MM.1S (cell line): ENCODE data around the gene CERT1.
A peak's percentile ranks its signal among the peaks of the same experiment; 100 is the strongest.

Experiments used
- DNase-seq: peaks from one replicate; pipeline ENCODE4 v3.0.0-alpha.2; 2015
- H2AFZ ChIP-seq: fragments of 300-600 bp; sonication (generic); 2 replicates; pipeline ENCODE4 v1.6.0; 2016; ENCODE audit warnings: antibody characterized with exemption, low read length
- H3F3A ChIP-seq: fragments of 300-600 bp; sonication (generic); 2 replicates; pipeline ENCODE4 v1.6.1; 2016; ENCODE audit warnings: mild to moderate bottlenecking, antibody characterized with exemption, low read length, moderate library complexity, mixed read lengths; ENCODE audit not compliant: insufficient read depth
- H3K27ac ChIP-seq: fragments of 300-600 bp; sonication (generic); 2 replicates; pipeline ENCODE4 v1.5.1; 2016; ENCODE audit warnings: mild to moderate bottlenecking, low read length
- H3K27me3 ChIP-seq: fragments of 300-600 bp; sonication (generic); replicated peaks from 2 replicates; pipeline ENCODE4 v1.6.0; 2016; ENCODE audit warnings: low read length; ENCODE audit not compliant: insufficient read depth
- H3K36me3 ChIP-seq: fragments of 300-600 bp; sonication (generic); replicated peaks from 2 replicates; pipeline ENCODE4 v1.6.1; 2016; ENCODE audit warnings: mild to moderate bottlenecking, low read length, mixed read lengths; ENCODE audit not compliant: insufficient read depth
- H3K4me1 ChIP-seq: fragments of 300-600 bp; sonication (generic); 2 replicates; pipeline ENCODE4 v1.6.1; 2016; ENCODE audit warnings: low read length, mixed read lengths
- H3K4me2 ChIP-seq: fragments of 300-600 bp; sonication (generic); 2 replicates; pipeline ENCODE4 v1.6.0; 2016; ENCODE audit warnings: low read depth, low read length
- H3K4me3 ChIP-seq: fragments of 300-600 bp; sonication (generic); 2 replicates; pipeline ENCODE4 v1.5.1; 2016; ENCODE audit warnings: low read length, mixed read lengths
- H3K79me2 ChIP-seq: fragments of 300-600 bp; sonication (generic); 2 replicates; pipeline ENCODE4 v1.6.1; 2016; ENCODE audit warnings: mixed run types, low read length, mixed read lengths
- H3K9ac ChIP-seq: fragments of 300-600 bp; sonication (generic); 2 replicates; pipeline ENCODE4 v1.6.1; 2016; ENCODE audit warnings: low read length, mixed read lengths
- H3K9me2 ChIP-seq: fragments of 300-600 bp; sonication (generic); replicated peaks from 2 replicates; pipeline ENCODE4 v1.6.1; 2016; ENCODE audit warnings: mild to moderate bottlenecking, low read length, mixed read lengths; ENCODE audit not compliant: insufficient read depth
- H3K9me3 ChIP-seq: fragments of 300-600 bp; sonication (generic); replicated peaks from 2 replicates; pipeline ENCODE4 v1.6.1; 2016; ENCODE audit warnings: mild to moderate bottlenecking, low read length, mixed read lengths; ENCODE audit not compliant: insufficient read depth
- H4K20me1 ChIP-seq: fragments of 300-600 bp; sonication (generic); 2 replicates; pipeline ENCODE4 v1.6.1; 2016; ENCODE audit warnings: mild to moderate bottlenecking, low read length, moderate library complexity, mixed read lengths; ENCODE audit not compliant: insufficient read depth
- CTCF ChIP-seq: fragments of 300-600 bp; sonication (generic); IDR thresholded peaks from 2 replicates; pipeline ENCODE4 v1.5.1; 2016; ENCODE audit warnings: antibody characterized with exemption, low read length, mixed read lengths
- EZH2 ChIP-seq: fragments of 300-600 bp; sonication (generic); optimal IDR thresholded peaks from 2 replicates; pipeline ENCODE3; 2017; ENCODE audit warnings: low read depth, mild to moderate bottlenecking, antibody characterized with exemption, low read length, mixed read lengths
- EZH2phosphoT487 ChIP-seq: fragments of 300-600 bp; sonication (generic); IDR thresholded peaks from 2 replicates; pipeline ENCODE4 v1.6.1; 2018; ENCODE audit warnings: antibody characterized with exemption, low read length

The CERT1 gene

GRCh38 chr5:75356719-75357118 lies 154.7 kb downstream of the CERT1 start:
- Histone ChIP-seq H4K20me1 (no peaks in the 10 kb centered on the region), H3K9me2 (no peaks in the 10 kb centered on the region), H3K36me3 (peaks cover 25% of the 10 kb centered on the region), H3K4me2 (no peak overlapping the region), H3K79me2 (no peaks in the 10 kb centered on the region), H3F3A (no peaks in the 10 kb centered on the region), H3K9ac (no peak overlapping the region), H3K4me1 (no peaks in the 10 kb centered on the region), H3K27ac (no peak overlapping the region), H3K9me3 (no peaks in the 10 kb centered on the region), H2AFZ (no peak overlapping the region), H3K4me3 (no peak overlapping the region), H3K27me3 (no peaks in the 10 kb centered on the region)
- no peak for DNase-seq
- TF ChIP-seq CTCF = no peak
- TF ChIP-seq EZH2phosphoT487 = no peak
- no peak for TF ChIP-seq EZH2

GRCh38 chr5:75355236-75355635 lies 156.2 kb downstream of the CERT1 start:
- H3K4me3 ChIP-seq = no peak overlapping the region
- no peaks in the 10 kb centered on the region for H3F3A ChIP-seq
- H3K4me1 ChIP-seq = peaks cover 13% of the 10 kb centered on the region
- H4K20me1 ChIP-seq = no peaks in the 10 kb centered on the region; the same call in 1 of the 2 replicates
- DNase-seq = no peak
- no peak overlapping the region for H3K27ac ChIP-seq
- no peaks in the 10 kb centered on the region for H3K9me3 ChIP-seq
- H3K4me2 ChIP-seq = no peak overlapping the region
- peaks cover 25% of the 10 kb centered on the region for H3K36me3 ChIP-seq
- H3K9ac ChIP-seq = no peak overlapping the region
- H3K9me2 ChIP-seq = no peaks in the 10 kb centered on the region
- no peaks in the 10 kb centered on the region for H3K27me3 ChIP-seq
- H2AFZ ChIP-seq = no peak overlapping the region
- H3K79me2 ChIP-seq = peaks cover 4% of the 10 kb centered on the region; the same call in 1 of the 2 replicates
- no peak for TF ChIP-seq EZH2
- no peak for TF ChIP-seq EZH2phosphoT487
- no peak for TF ChIP-seq CTCF

DNA sequence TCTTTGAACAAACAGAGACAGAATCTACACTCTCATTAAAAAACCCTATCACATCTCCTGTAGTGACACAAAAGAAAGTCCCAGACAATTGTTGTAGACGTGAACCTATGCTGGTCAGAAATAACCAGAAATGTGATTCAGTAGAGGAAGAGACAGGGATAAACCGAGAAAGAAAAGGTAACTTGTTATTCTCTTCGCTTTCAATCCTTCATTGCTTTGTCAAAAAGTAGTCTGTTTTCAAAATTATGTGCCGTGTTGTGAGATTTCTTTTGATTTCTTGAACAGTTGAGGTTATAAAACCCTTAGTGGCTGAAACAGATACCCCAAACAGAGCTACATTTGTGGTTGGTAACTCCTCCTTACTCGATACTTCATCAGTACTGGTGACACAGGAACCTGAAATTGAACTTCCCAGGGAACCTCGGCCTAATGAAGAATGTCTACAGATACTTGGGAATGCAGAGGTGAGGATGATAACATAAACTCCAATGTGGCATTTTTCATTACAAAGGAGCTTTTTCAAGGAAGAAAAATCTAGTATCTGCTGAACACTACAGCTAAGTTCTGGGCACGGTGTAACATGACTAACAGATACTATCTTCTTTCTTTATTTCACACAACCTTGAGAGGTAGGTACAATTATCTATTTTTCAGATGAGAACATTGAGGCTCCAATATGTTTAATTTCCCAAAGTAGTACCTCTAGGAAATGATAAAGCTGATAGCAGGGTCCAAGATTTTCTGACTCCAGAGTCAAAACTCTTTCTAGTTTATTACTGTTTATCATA lies 160.1 kb downstream of the CERT1 start:
- no peak overlapping the region for H3K4me3 ChIP-seq
- peak; percentile 16 for DNase-seq
- H3K4me2 ChIP-seq = peak overlapping the region; percentile 27; the same call in 1 of the 2 replicates
- no peak overlapping the region for H3K9ac ChIP-seq
- no peak overlapping the region for H2AFZ ChIP-seq
- H3K27ac ChIP-seq = peak overlapping the region; percentile 37; the same call in 1 of the 2 replicates
- H3K79me2 ChIP-seq = peaks cover 4% of the 10 kb centered on the region; the same call in 1 of the 2 replicates
- H3K9me3 ChIP-seq = no peaks in the 10 kb centered on the region
- no peaks in the 10 kb centered on the region for H3K27me3 ChIP-seq
- no peaks in the 10 kb centered on the region for H3K9me2 ChIP-seq
- TF ChIP-seq CTCF (no peak), EZH2phosphoT487 (no peak), EZH2 (no peak)
- peaks cover 17% of the 10 kb centered on the region for H3K4me1 ChIP-seq
- H3F3A ChIP-seq = no peaks in the 10 kb centered on the region
- peaks cover 3% of the 10 kb centered on the region; the same call in 1 of the 2 replicates for H4K20me1 ChIP-seq
- H3K36me3 ChIP-seq = peaks cover 21% of the 10 kb centered on the region
